Right atrium auricular region (tissue), 2 donors: ENCODE results near the gene HEMK1. TPM values are rescaled to one million over a fixed set of nuclear protein-coding genes. Genes with fewer than 3 reads are reported as not detected.

ENCODE experiments used
- DNase-seq: peaks from one replicate; pipeline ENCODE4 v3.0.0-alpha.2; 2019; ENCODE audit warnings: low spot score
- H3K27ac ChIP-seq, 2 donors: fragments of 200-600 bp; sonication (generic); 1 replicate in 1 of 2; 2 replicates in 1 of 2; pipeline ENCODE4 v1.5.1; 2016 to 2019
- H3K27me3 ChIP-seq, 2 donors: fragments of 200-600 bp; sonication (generic); one replicate each; pipeline versions ENCODE4 v1.5.1 to v1.6.0; 2017 to 2019
- H3K36me3 ChIP-seq: fragments of 200-600 bp; sonication (generic); one replicate; pipeline ENCODE4 v1.5.1; 2016
- H3K4me1 ChIP-seq, 2 donors: fragments of 200-600 bp; sonication (generic); one replicate each; pipeline versions ENCODE4 v1.5.1 to v1.6.0; 2017 to 2019
- H3K4me3 ChIP-seq, 2 donors: fragments of 200-600 bp; sonication (generic); 1 replicate in 1 of 2; 2 replicates in 1 of 2; pipeline ENCODE4 v1.5.1; 2017 to 2019; ENCODE audit warnings: mild to moderate bottlenecking in 1 of 2, moderate library complexity in 1 of 2
- H3K9me3 ChIP-seq, 2 donors: fragments of 200-600 bp; sonication (generic); one replicate each; pipeline ENCODE4 v1.5.1; 2019
- total RNA-seq, 2 donors: library from RNA; depleted of rRNA; stranded (reverse); fragments of >200 nt; gene quantifications; one replicate each; pipeline ENCODE4 v1.1.0, GENCODE V29; 2016
- TF ChIP-seq, protein P1 (sequence below), 2 donors: fragments of 200-600 bp; sonication (generic); IDR thresholded peaks; one replicate each; pipeline ENCODE4 v1.5.1; 2019; ENCODE audit warnings: antibody characterized with exemption in 2 of 2

Gene HEMK1
- total RNA-seq, 2 donors from 2014 or later: 7.2 to 9.6 TPM

DNA sequence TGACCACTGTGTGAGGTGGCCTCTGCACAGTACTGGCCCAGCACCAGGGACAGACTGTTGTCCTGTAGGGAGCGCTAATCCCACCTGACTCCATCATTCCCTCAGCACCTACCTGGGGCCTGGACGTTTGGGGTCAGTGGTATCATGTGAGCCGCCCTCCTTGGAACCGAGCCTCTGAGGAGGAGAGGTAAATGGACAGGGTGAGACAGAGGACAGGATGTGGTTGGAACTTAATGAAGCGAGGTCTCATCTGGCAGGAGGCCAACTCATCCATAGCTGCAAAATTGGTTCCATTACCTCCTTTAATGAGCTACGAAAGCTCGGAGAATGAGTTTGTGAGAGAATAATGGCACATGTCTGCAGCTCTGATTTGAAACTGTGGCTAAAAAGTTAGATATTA, 61.6 kb downstream of the HEMK1 start:
- H3K4me1 ChIP-seq: peaks cover 0 to 81% of the 10 kb centered on the region in 2 donors
- DNase-seq: no peak
- TF ChIP-seq, protein P1, sequence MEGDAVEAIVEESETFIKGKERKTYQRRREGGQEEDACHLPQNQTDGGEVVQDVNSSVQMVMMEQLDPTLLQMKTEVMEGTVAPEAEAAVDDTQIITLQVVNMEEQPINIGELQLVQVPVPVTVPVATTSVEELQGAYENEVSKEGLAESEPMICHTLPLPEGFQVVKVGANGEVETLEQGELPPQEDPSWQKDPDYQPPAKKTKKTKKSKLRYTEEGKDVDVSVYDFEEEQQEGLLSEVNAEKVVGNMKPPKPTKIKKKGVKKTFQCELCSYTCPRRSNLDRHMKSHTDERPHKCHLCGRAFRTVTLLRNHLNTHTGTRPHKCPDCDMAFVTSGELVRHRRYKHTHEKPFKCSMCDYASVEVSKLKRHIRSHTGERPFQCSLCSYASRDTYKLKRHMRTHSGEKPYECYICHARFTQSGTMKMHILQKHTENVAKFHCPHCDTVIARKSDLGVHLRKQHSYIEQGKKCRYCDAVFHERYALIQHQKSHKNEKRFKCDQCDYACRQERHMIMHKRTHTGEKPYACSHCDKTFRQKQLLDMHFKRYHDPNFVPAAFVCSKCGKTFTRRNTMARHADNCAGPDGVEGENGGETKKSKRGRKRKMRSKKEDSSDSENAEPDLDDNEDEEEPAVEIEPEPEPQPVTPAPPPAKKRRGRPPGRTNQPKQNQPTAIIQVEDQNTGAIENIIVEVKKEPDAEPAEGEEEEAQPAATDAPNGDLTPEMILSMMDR (IDR thresholded peaks at IDR 0.05): no peak

GRCh38 chr3:50632450-50632849, 63.1 kb downstream of the HEMK1 start:
- Histone ChIP-seq H3K4me3 (no peak overlapping the region), H3K4me1 (peaks cover 0 to 79% of the 10 kb centered on the region in 2 donors), H3K9me3 (no peaks in the 10 kb centered on the region), H3K36me3 (no peaks in the 10 kb centered on the region), H3K27me3 (no peaks in the 10 kb centered on the region), H3K27ac (peak overlapping the region; percentile 26 to 56)
- TF ChIP-seq, protein P1 (IDR thresholded peaks at IDR 0.05): no peak
- DNase-seq: no peak

More for the DNA sequence above, 61.6 kb downstream of the HEMK1 start:
- Histone ChIP-seq H3K36me3 (no peaks in the 10 kb centered on the region), H3K27ac (peak overlapping the region; percentile 6 to 97), H3K4me3 (no peak overlapping the region), H3K27me3 (no peaks in the 10 kb centered on the region), H3K9me3 (no peaks in the 10 kb centered on the region)

DNA sequence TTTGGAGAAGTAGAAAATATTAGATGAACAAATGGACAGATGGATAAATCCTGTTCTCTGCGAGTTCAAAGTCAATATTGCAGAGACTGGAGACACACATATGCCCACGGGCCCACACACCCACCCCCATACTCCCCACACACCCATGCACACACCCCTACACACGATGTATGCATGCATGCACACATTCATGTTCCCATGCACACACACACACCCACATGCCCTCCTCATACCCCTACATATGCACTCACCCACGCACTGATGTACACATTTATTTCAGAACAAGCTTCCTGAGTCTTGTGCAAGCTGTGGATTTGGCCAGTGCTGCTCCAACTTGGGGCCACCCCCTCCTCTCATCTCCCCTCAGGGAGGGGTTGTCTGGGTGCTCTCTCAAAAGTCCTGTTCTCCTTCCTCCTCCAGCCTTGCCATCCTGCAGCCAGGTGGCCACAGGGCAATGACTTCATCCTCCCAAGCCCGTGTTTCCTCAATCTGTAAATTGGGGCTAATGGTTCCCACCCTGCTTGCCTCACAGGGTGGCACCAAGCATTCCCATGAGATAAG, 64.0 kb downstream of the HEMK1 start:
- Histone ChIP-seq H3K4me3 (no peak overlapping the region), H3K36me3 (no peaks in the 10 kb centered on the region), H3K27ac (peak overlapping the region in 1 of 2 donors; percentile 16), H3K27me3 (no peaks in the 10 kb centered on the region), H3K9me3 (no peaks in the 10 kb centered on the region), H3K4me1 (peaks cover 0 to 79% of the 10 kb centered on the region in 2 donors)
- DNase-seq: no peak
- TF ChIP-seq, protein P1 (IDR thresholded peaks at IDR 0.05): no peak

DNA sequence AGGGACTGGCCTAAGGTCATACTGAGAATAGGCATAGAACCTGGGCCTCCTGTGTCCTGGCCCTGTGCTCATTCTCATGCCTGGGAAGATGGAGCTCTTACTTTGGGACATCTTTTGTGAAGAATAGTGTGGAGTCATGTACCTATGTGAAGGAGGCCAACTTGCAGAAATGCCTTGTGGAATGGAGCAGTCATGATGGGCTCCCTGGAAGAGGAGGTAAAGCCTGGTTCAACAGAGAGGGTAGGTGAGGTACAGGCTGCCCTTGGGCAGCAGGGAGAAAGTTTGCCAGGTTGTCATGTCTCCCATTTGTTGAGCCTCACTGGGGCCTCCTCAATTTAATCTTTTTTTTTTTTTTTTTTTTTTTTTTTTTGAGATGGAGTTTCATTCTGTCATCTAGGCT, 65.7 kb downstream of the HEMK1 start:
- H3K9me3 ChIP-seq: no peaks in the 10 kb centered on the region
- DNase-seq: no peak
- peaks cover 4% of the 10 kb centered on the region for H3K36me3 ChIP-seq
- no peak overlapping the region for H3K4me3 ChIP-seq
- H3K27me3 ChIP-seq: no peaks in the 10 kb centered on the region
- peaks cover 0 to 75% of the 10 kb centered on the region in 2 donors for H3K4me1 ChIP-seq
- no peak overlapping the region for H3K27ac ChIP-seq
- TF ChIP-seq, protein P1 (IDR thresholded peaks at IDR 0.05): no peak

DNA sequence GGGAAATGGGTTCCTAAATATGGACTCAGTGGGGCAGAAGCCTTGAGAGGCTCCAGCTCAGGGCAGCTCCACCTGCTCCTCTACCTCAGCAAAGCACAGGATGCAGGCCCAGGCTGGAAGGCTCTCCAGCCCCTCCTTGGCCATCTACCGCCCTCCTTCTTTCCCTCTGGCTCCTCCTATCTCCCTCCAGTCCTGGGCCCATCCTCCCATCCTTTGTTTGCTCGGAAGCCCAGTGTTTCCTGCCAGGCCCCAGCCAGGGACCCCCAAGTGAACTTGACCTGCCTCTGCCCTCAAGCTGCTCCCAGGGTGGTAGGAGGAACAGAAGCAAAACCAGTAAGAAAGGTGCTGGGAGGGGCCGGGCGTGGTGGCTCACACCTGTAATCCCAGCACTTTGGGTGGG, 67.7 kb downstream of the HEMK1 start:
- H3K4me3 ChIP-seq: no peak overlapping the region
- no peaks in the 10 kb centered on the region for H3K9me3 ChIP-seq
- H3K36me3 ChIP-seq: peaks cover 23% of the 10 kb centered on the region
- H3K27ac ChIP-seq: peak overlapping the region; percentile 33 to 56
- DNase-seq: no peak
- no peaks in the 10 kb centered on the region for H3K27me3 ChIP-seq
- TF ChIP-seq, protein P1 (IDR thresholded peaks at IDR 0.05): no peak
- H3K4me1 ChIP-seq: peaks cover 0 to 55% of the 10 kb centered on the region in 2 donors

DNA sequence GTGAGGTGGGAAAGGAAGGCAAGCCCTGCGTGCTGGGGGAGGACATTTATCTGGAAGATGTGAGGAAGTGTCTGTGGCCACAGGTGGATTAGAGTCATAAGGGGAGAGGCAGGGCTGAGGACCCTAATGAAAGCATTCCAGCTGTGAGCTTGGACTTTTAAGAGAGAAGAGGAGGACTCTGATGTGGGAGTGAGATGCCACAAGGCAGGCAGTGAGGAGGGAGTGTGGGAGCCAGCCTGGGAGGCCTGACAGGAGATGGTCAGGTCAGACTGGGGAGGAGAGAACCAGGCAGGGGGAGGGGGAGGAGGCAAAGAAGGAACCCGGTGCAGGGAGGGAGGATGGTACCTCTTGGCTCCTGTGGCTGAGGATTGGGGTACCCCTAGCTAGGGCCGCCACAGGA, 68.6 kb downstream of the HEMK1 start:
- H3K27ac ChIP-seq: peak overlapping the region; percentile 45 to 64
- H3K4me1 ChIP-seq: peaks cover 0 to 46% of the 10 kb centered on the region in 2 donors
- no peaks in the 10 kb centered on the region for H3K27me3 ChIP-seq
- H3K36me3 ChIP-seq: peaks cover 32% of the 10 kb centered on the region
- no peak for DNase-seq
- H3K9me3 ChIP-seq: no peaks in the 10 kb centered on the region
- TF ChIP-seq, protein P1 (IDR thresholded peaks at IDR 0.05): no peak
- no peak overlapping the region for H3K4me3 ChIP-seq
